Fibroblast of villous mesenchyme (primary cell): ENCODE data around the gene FOXN3. TPM values are rescaled to one million over a fixed set of nuclear protein-coding genes. Genes with fewer than 3 reads are reported as not detected.

ENCODE experiments used
- DNase-seq: peaks from one replicate; pipeline ENCODE4 v3.0.0-alpha.2; 2010; ENCODE audit warnings: low read depth
- H3K4me3 ChIP-seq: 2 replicates; pipeline ENCODE4 v1.5.1; 2011; ENCODE audit warnings: low read depth, mild to moderate bottlenecking, low read length
- total RNA-seq: library from RNA; depleted of rRNA; stranded (reverse); fragments of >200 nt; gene quantifications from 2 replicates; pipeline ENCODE4 v1.2.3, GENCODE V29; 2012
- TF ChIP-seq, protein P1 (sequence below): IDR thresholded peaks from 2 replicates; pipeline ENCODE4 v1.5.1; 2012; ENCODE audit warnings: low read depth, mild to moderate bottlenecking, low read length; ENCODE audit not compliant: insufficient read depth

FOXN3 gene
- total RNA-seq, 1 donor: 33.2 TPM

DNA sequence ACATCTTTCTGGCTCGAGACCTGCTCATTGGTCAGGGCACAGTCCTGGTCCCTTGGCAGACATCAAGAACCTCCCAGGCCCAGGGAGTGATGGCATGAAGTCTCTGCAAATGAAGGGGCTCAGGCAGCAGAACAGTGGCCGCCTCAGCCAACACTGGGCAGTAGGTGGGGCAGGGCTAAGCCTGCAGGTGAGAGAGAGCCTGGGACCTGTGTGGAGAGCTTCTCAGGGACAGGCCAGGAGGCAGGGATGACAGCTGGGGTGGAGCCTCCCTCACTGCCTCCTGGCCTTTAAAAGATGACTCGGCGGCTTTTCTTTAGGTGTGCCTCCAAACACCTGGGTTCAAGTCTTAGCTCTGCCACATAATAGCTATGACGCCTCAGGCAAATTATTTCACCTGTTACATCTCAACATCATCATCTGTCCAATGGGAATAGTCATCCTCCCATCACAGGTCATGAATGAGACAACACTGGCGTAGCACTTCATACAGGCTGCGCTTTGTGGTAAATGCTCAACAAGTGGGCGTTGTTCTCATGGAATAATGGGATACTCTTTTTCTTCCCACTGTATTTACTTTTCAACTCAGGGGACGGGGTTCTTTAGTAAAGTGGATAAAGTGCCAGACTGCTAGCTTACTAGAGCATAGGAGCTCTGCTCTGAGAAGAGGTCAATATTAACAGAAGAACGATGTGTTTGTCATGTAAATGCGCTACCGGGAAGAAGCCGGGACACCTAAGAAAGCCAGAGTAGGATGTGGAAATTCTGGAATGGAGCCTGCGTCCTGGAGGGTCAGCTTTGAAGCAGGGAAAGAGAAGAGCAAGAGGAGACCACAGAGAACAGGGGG lies 277.4 kb downstream of the FOXN3 start:
- DNase-seq: no peak
- no peak overlapping the region for H3K4me3 ChIP-seq
- TF ChIP-seq, protein P1, sequence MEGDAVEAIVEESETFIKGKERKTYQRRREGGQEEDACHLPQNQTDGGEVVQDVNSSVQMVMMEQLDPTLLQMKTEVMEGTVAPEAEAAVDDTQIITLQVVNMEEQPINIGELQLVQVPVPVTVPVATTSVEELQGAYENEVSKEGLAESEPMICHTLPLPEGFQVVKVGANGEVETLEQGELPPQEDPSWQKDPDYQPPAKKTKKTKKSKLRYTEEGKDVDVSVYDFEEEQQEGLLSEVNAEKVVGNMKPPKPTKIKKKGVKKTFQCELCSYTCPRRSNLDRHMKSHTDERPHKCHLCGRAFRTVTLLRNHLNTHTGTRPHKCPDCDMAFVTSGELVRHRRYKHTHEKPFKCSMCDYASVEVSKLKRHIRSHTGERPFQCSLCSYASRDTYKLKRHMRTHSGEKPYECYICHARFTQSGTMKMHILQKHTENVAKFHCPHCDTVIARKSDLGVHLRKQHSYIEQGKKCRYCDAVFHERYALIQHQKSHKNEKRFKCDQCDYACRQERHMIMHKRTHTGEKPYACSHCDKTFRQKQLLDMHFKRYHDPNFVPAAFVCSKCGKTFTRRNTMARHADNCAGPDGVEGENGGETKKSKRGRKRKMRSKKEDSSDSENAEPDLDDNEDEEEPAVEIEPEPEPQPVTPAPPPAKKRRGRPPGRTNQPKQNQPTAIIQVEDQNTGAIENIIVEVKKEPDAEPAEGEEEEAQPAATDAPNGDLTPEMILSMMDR: no peak

DNA sequence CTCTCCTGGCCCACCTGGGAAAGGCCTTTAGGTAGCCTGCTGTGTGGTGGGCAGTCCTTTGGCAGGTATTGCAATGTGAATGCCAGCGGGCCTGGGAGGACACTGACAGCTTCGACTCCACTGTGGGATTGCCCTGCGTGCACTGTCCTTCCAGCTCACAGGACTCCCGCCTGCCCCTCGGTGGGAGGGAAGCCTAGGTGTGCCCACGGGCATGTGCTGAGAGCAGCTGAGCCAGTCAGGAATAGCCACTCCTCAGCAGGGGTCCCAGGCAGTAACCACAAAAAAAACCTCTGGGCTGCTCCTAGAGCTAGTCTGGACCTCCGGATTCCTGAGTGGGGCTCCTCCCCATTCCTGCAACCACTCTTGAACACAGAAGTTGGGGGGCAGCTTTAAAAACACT lies 278.2 kb downstream of the FOXN3 start:
- H3K4me3 ChIP-seq: no peak overlapping the region
- TF ChIP-seq, protein P1: no peak
- no peak for DNase-seq

DNA sequence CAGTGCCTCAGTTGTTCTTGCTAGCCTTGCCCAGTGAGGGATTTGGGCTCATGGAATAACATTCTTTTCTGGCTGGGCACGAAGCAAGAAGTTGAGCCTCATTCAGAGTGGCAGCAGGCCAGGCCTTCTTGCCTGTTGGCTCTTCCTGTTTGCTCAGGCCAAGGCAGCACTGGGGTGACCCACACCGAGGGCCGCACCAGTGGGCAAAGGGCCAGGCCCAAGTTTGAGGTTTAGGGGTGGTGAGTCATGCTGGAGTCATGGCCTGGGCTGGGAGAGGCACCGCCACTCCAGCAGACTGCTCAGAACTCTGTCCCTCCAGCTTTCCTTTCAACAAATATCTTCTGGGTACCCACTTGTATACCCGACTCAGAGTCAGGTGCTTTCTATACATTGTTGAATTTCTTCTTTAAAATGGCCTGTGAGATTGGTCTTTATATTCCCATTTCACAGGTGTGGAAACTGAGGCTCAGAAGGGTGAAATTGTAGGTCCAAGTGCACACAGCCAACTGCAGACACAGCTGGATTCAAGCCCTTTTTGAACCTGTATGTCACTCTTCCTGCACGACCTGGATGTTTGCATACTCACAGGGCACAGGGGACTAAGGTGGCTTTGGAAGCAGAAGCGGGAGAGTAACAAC lies 279.4 kb downstream of the FOXN3 start:
- TF ChIP-seq, protein P1: no peak
- peak; percentile 83 for DNase-seq
- no peak overlapping the region for H3K4me3 ChIP-seq

DNA sequence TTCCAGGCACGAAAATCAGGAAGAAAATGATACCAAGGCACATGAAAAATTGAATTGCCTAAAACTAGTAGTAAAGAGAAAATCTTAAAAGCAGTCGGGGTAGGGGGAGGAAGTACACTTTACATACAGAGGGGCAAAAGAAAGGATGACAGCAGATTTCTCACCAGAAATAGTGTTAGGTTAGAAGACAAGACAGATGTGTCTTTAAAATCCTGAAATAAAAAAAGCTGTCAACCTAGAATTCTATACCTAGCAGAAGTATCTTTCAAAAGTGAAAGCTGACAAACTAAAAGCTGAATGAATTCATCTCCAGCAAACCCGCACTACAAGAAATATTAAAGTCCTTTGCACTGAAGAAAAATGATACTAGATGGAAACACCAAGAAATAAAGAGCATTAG lies 280.4 kb downstream of the FOXN3 start:
- H3K4me3 ChIP-seq: no peak overlapping the region
- TF ChIP-seq, protein P1: no peak
- DNase-seq: no peak

DNA sequence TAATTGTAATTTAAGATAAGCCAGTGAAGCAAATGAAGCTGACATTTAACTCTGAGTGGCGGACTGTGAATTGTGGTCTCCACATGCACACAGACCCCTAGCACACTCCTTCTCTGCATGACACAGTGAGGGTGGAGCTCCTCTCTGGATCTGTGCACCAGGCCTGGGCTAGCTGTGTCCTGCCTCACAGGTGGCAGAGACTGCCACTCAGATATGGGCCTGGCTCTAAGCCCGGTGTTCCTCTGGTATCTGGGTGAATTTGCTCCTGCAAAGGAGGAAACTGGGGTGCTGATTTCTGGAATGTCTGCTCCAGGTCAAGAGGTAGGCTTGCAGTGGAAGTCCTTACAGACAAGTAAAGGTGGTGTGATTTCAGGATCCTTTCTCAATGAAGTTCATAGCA lies 282.4 kb downstream of the FOXN3 start:
- TF ChIP-seq, protein P1: no peak
- H3K4me3 ChIP-seq: no peak overlapping the region
- no peak for DNase-seq

DNA sequence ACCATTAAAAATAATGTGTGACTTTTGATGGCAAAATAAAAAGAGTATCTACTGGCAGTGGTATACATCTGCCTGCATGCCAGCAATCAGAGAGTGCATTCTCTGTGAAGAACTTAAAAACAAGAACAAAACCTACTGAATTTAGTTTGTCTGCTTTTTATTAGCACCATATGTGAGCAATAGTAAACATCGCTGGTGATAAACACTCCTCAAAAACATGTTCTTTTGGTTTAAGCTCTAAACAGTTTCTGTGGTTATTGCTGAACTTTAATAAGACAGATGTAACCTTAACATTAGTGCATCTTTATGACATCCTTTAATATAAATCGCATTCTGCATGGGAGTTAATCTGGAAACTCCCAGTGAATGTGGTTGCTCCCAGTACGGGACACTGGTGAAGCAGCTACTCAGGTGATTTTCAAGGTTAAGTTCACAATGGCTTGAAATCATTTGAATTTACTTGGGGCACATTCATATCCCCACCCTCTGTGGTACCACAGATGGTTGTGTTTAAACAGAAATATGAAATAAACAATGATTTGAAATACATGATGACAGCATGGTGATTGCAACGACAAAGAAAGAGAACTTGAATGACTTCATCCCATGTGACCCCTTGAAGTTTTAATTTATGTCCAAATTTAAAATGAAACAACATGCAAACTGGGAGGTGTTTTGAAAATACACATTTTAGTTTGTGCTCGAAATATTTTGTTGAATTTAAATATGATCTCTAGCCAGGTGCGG lies 285.9 kb downstream of the FOXN3 start:
- DNase-seq: peak; percentile 74
- no peak overlapping the region for H3K4me3 ChIP-seq
- TF ChIP-seq, protein P1: no peak
